Ectodermal cell (in vitro differentiated cells): ENCODE data around the gene SPATA3.
A peak's percentile ranks its signal among the peaks of the same experiment; 100 is the strongest.

Source experiments
- H3K27ac ChIP-seq: 2 replicates; pipeline ENCODE4 v1.7.0; 2013; ENCODE audit warnings: mild to moderate bottlenecking, low read depth, low read length; ENCODE audit not compliant: insufficient read depth, poor library complexity, severe bottlenecking
- H3K27me3 ChIP-seq: 2 replicates; pipeline ENCODE4 v1.7.0; 2013; ENCODE audit warnings: mild to moderate bottlenecking, low read length; ENCODE audit not compliant: insufficient read depth, control insufficient read depth, poor library complexity, severe bottlenecking
- H3K36me3 ChIP-seq: one replicate; pipeline ENCODE4 v1.7.0; 2013; ENCODE audit warnings: low read length; ENCODE audit not compliant: control insufficient read depth, insufficient read depth
- H3K4me1 ChIP-seq: one replicate; pipeline ENCODE4 v1.7.0; 2013; ENCODE audit warnings: low read length; ENCODE audit not compliant: control insufficient read depth, insufficient read depth
- H3K4me3 ChIP-seq: 2 replicates; pipeline ENCODE4 v1.7.0; 2013; ENCODE audit warnings: low read depth, low read length, control low read depth; ENCODE audit not compliant: insufficient read depth
- H3K9me3 ChIP-seq: 2 replicates; pipeline ENCODE4 v1.7.0; 2013; ENCODE audit warnings: mild to moderate bottlenecking, low read length, moderate library complexity; ENCODE audit not compliant: control insufficient read depth
- WGBS, 2 experiments: methylation state at CpG; one replicate each; pipeline ENCODE4 v1.1.7; 2013; ENCODE audit warnings: missing lambda C conversion rate in 2 of 2; 5-methylcytosine and 5-hydroxymethylcytosine counted together

The SPATA3 gene

GRCh38 chr2:230982528-230982927 is 13.4 kb upstream of the SPATA3 start:
- Histone ChIP-seq H3K27me3 (peaks cover 6% of the 10 kb centered on the region), H3K27ac (no peak overlapping the region), H3K36me3 (no peaks in the 10 kb centered on the region), H3K4me1 (peaks cover 13% of the 10 kb centered on the region), H3K9me3 (no peaks in the 10 kb centered on the region), H3K4me3 (no peak overlapping the region)
- 88 to 90% methylated on average over 3 of the region's 3 CpGs for WGBS, 2 experiments

GRCh38 chr2:230983566-230983965 is 12.4 kb upstream of the SPATA3 start:
- no peak overlapping the region for H3K4me3 ChIP-seq
- peaks cover 13% of the 10 kb centered on the region for H3K4me1 ChIP-seq
- H3K27me3 ChIP-seq, result peaks cover 6% of the 10 kb centered on the region
- WGBS, 2 experiments, result 95 to 96% methylated on average over 6 of the region's 6 CpGs
- H3K27ac ChIP-seq, result no peak overlapping the region
- H3K9me3 ChIP-seq, result no peaks in the 10 kb centered on the region
- H3K36me3 ChIP-seq, result no peaks in the 10 kb centered on the region

- Histone ChIP-seq H3K27ac (no peak overlapping the region), H3K4me3 (no peak overlapping the region)
- WGBS, 2 experiments, result 91 to 92% methylated on average over 13 of the region's 13 CpGs
Observed at GRCh38 chr2:230984393-230985220, 11.3 kb upstream of the SPATA3 start.

GRCh38 chr2:230985519-230986231 is 10.2 kb upstream of the SPATA3 start:
- no peak overlapping the region for H3K4me3 ChIP-seq
- WGBS, 2 experiments, result 92% methylated on average over 12 of the region's 12 CpGs

More at GRCh38 chr2:230984393-230985220, 11.3 kb upstream of the SPATA3 start:
- peaks cover 6% of the 10 kb centered on the region for H3K27me3 ChIP-seq
- peaks cover 13% of the 10 kb centered on the region for H3K4me1 ChIP-seq
- no peaks in the 10 kb centered on the region for H3K9me3 ChIP-seq
- no peaks in the 10 kb centered on the region for H3K36me3 ChIP-seq

GRCh38 chr2:230986520-230987136 is 9.3 kb upstream of the SPATA3 start:
- peaks cover 6% of the 10 kb centered on the region for H3K27me3 ChIP-seq
- 76 to 78% methylated on average over 14 to 15 of the region's 15 CpGs for WGBS, 2 experiments
- H3K4me3 ChIP-seq, result peak overlapping the region; percentile 28
- no peaks in the 10 kb centered on the region for H3K9me3 ChIP-seq
- H3K27ac ChIP-seq, result no peak overlapping the region
- H3K36me3 ChIP-seq, result no peaks in the 10 kb centered on the region
- H3K4me1 ChIP-seq, result peaks cover 13% of the 10 kb centered on the region

More at GRCh38 chr2:230985519-230986231, 10.2 kb upstream of the SPATA3 start:
- peaks cover 13% of the 10 kb centered on the region for H3K4me1 ChIP-seq
- no peak overlapping the region for H3K27ac ChIP-seq
- H3K36me3 ChIP-seq, result no peaks in the 10 kb centered on the region
- H3K9me3 ChIP-seq, result no peaks in the 10 kb centered on the region
- H3K27me3 ChIP-seq, result peaks cover 6% of the 10 kb centered on the region

GRCh38 chr2:230987137-230988020 is 8.5 kb upstream of the SPATA3 start:
- H3K9me3 ChIP-seq, result no peaks in the 10 kb centered on the region
- H3K4me3 ChIP-seq, result peak overlapping the region; percentile 28
- H3K27me3 ChIP-seq, result peaks cover 6% of the 10 kb centered on the region
- H3K4me1 ChIP-seq, result peaks cover 13% of the 10 kb centered on the region
- 21% methylated on average over 34 of the region's 34 CpGs for WGBS, 2 experiments
- H3K36me3 ChIP-seq, result no peaks in the 10 kb centered on the region
- H3K27ac ChIP-seq, result no peak overlapping the region

- H3K9me3 ChIP-seq, result no peaks in the 10 kb centered on the region
- H3K27me3 ChIP-seq, result peaks cover 6% of the 10 kb centered on the region
- WGBS, 2 experiments, result 91 to 92% methylated on average over 21 of the region's 21 CpGs
- no peak overlapping the region for H3K4me3 ChIP-seq
- H3K4me1 ChIP-seq, result peaks cover 10% of the 10 kb centered on the region
- no peaks in the 10 kb centered on the region for H3K36me3 ChIP-seq
- no peak overlapping the region for H3K27ac ChIP-seq
Observed at GRCh38 chr2:230989731-230990130, 6.2 kb upstream of the SPATA3 start.

GRCh38 chr2:230990131-230990898 is 5.6 kb upstream of the SPATA3 start:
- Histone ChIP-seq H3K27me3 (peaks cover 6% of the 10 kb centered on the region), H3K4me3 (no peak overlapping the region)
- 96% methylated on average over 70 of the region's 70 CpGs for WGBS, 2 experiments

GRCh38 chr2:230990899-230991150 is 5.1 kb upstream of the SPATA3 start:
- Histone ChIP-seq H3K27me3 (peaks cover 6% of the 10 kb centered on the region), H3K9me3 (no peaks in the 10 kb centered on the region), H3K27ac (no peak overlapping the region), H3K36me3 (no peaks in the 10 kb centered on the region), H3K4me3 (no peak overlapping the region), H3K4me1 (peaks cover 6% of the 10 kb centered on the region)
- WGBS, 2 experiments, result 95 to 96% methylated on average over 27 of the region's 27 CpGs

More at GRCh38 chr2:230990131-230990898, 5.6 kb upstream of the SPATA3 start:
- Histone ChIP-seq H3K4me1 (peaks cover 9% of the 10 kb centered on the region), H3K36me3 (no peaks in the 10 kb centered on the region), H3K27ac (no peak overlapping the region), H3K9me3 (no peaks in the 10 kb centered on the region)
